Fibroblast of lung (primary cell): ENCODE data around the gene SLC12A9. TPM values are rescaled to one million over a fixed set of nuclear protein-coding genes. Genes with fewer than 3 reads are reported as not detected.

Experiments used
- DNase-seq, 2 donors: peaks; one replicate each; pipeline versions ENCODE4 v3.0.0 to v3.0.0-alpha.2; 2010; ENCODE audit warnings: low read depth in 2 of 2
- H2AFZ ChIP-seq: 2 replicates; pipeline ENCODE4 v1.5.1; 2012; ENCODE audit warnings: low read length, control low read depth, inconsistent platforms
- H3K27ac ChIP-seq: 2 replicates; pipeline ENCODE4 v1.5.1; 2011; ENCODE audit warnings: low read length, control low read depth; ENCODE audit not compliant: insufficient read depth
- H3K27me3 ChIP-seq: 2 replicates; pipeline ENCODE4 v1.5.1; 2011; ENCODE audit warnings: mild to moderate bottlenecking, low read length; ENCODE audit not compliant: control insufficient read depth, insufficient read depth
- H3K36me3 ChIP-seq: 2 replicates; pipeline ENCODE4 v1.5.1; 2011; ENCODE audit warnings: low read length; ENCODE audit not compliant: control insufficient read depth, insufficient read depth
- H3K4me1 ChIP-seq: 2 replicates; pipeline ENCODE4 v1.5.1; 2011; ENCODE audit warnings: low read length; ENCODE audit not compliant: control insufficient read depth, insufficient read depth; ENCODE audit errors: extremely low read depth
- H3K4me2 ChIP-seq: 2 replicates; pipeline ENCODE4 v1.5.1; 2011; ENCODE audit warnings: low read length, control low read depth; ENCODE audit not compliant: insufficient read depth; ENCODE audit errors: extremely low read depth
- H3K4me3 ChIP-seq, 4 experiments: fragments of 200-600 bp in 1 of 4; sonication (generic) in 1 of 4; replicated peaks in 1 of 4; 2 replicates each; pipeline ENCODE4 v1.5.1; 2011 to 2016; ENCODE audit warnings: low read length in 4 of 4, low read depth in 3 of 4, mild to moderate bottlenecking in 3 of 4, control low read depth in 2 of 4, inconsistent platforms in 1 of 4, mixed read lengths in 1 of 4; ENCODE audit not compliant: insufficient read depth in 1 of 4; ENCODE audit errors: control extremely low read depth in 1 of 4
- H3K79me2 ChIP-seq: 2 replicates; pipeline ENCODE4 v1.5.1; 2012; ENCODE audit warnings: mild to moderate bottlenecking, low read length, inconsistent platforms; ENCODE audit not compliant: control insufficient read depth, insufficient read depth
- H3K9ac ChIP-seq: 2 replicates; pipeline ENCODE4 v1.5.1; 2011; ENCODE audit warnings: mild to moderate bottlenecking, low read length, control low read depth; ENCODE audit not compliant: insufficient read depth
- H3K9me3 ChIP-seq: 2 replicates; pipeline ENCODE4 v1.5.1; 2012; ENCODE audit warnings: low read depth, low read length; ENCODE audit not compliant: control insufficient read depth, insufficient read depth
- H4K20me1 ChIP-seq: 2 replicates; pipeline ENCODE4 v1.5.1; 2011; ENCODE audit warnings: low read length; ENCODE audit not compliant: control insufficient read depth, insufficient read depth; ENCODE audit errors: extremely low read depth
- CTCF ChIP-seq, 2 donors: IDR thresholded peaks in 1 of 2; conservative IDR thresholded peaks in 1 of 2; 1 replicate in 1 of 2; 2 replicates in 1 of 2; pipeline ENCODE4 v1.5.1; 2011 to 2012; ENCODE audit warnings: low read length in 2 of 2, control low read depth in 1 of 2, inconsistent platforms in 1 of 2, low read depth in 1 of 2, mild to moderate bottlenecking in 1 of 2
- EZH2 ChIP-seq: IDR thresholded peaks from 2 replicates; pipeline ENCODE4 v1.5.1; 2012; ENCODE audit warnings: low read length, control low read depth, mild to moderate bottlenecking; ENCODE audit errors: missing control alignments
- polyA minus RNA-seq: library from RNA; depleted of rRNA, polyadenylated mRNA; stranded (reverse); fragments of >200 nt; gene quantifications from 2 replicates; pipeline ENCODE4 v1.2.3, GENCODE V29; 2011; ENCODE audit warnings: low replicate concordance
- polyA plus RNA-seq, 2 donors: library from polyadenylated mRNA; depleted of rRNA in 1 of 2; stranded (reverse) in 1 of 2; unstranded in 1 of 2; fragments of >200 nt; gene quantifications; 2 replicates each; pipeline ENCODE4 v1.2.1, GENCODE V29; 2011 to 2012; ENCODE audit warnings: missing spikeins in 1 of 2
- total RNA-seq: library from RNA; depleted of rRNA; stranded (reverse); fragments of >200 nt; gene quantifications from 2 replicates; pipeline ENCODE4 v1.2.1, GENCODE V29; 2014

SLC12A9 gene
- total RNA-seq (13.4 and 18.5 TPM in 2 replicates), polyA plus RNA-seq (6.6 and 7.1 TPM in 2 replicates), polyA minus RNA-seq (31.2 and 54.8 TPM in 2 replicates)
- polyA plus RNA-seq (2012): 13.4 and 19.0 TPM in 2 replicates

GRCh38 chr7:100852048-100852872 is at the start of gene SLC12A9:
Gene SLC12A9 (plus strand): TSS chr7:100852713. CDS start chr7:100854198, 1,485 bp downstream.
- TF ChIP-seq CTCF (conservative IDR thresholded peaks at IDR 0.05 in 1 of 2, IDR thresholded peaks at IDR 0.05 in 1 of 2; ENCODE audit: low read depth in 1 of 2, low read length in 2 of 2) (peak; percentile 83 to 91), EZH2 (no peak)
- Histone ChIP-seq H3K27ac (no peak within 1 kb of the TSS), H4K20me1 (no peaks in the 10 kb centered on the region)

GRCh38 chr7:100802951-100803350 is 49.6 kb upstream of the SLC12A9 start:
- Histone ChIP-seq H2AFZ (no peak overlapping the region), H3K27me3 (no peaks in the 10 kb centered on the region), H3K9ac (no peak overlapping the region), H3K9me3 (no peaks in the 10 kb centered on the region), H3K79me2 (no peaks in the 10 kb centered on the region), H4K20me1 (no peaks in the 10 kb centered on the region), H3K4me3 (peak overlapping the region in 1 of 4 experiments; percentile 3), H3K27ac (peak overlapping the region; percentile 57), H3K4me2 (peak overlapping the region; percentile 88), H3K36me3 (peaks cover 18% of the 10 kb centered on the region), H3K4me1 (peaks cover 20% of the 10 kb centered on the region)
- no peak for DNase-seq
- no peak for TF ChIP-seq CTCF (conservative IDR thresholded peaks at IDR 0.05 in 1 of 2, IDR thresholded peaks at IDR 0.05 in 1 of 2; ENCODE audit: low read depth in 1 of 2, low read length in 2 of 2)
- TF ChIP-seq EZH2: no peak

More at GRCh38 chr7:100852048-100852872, at the start of gene SLC12A9:
- Histone ChIP-seq H3K27me3 (no peaks in the 10 kb centered on the region), H3K4me3 (peak within 1 kb of the TSS; percentile 49 to 83 (median 54)), H3K4me1 (peaks cover 4% of the 10 kb centered on the region), H3K36me3 (peaks cover 5% of the 10 kb centered on the region), H3K4me2 (peak within 1 kb of the TSS; percentile 92), H3K9ac (peak within 1 kb of the TSS; percentile 46), H3K9me3 (no peaks in the 10 kb centered on the region), H2AFZ (peak within 1 kb of the TSS; percentile 78), H3K79me2 (peaks cover 2% of the 10 kb centered on the region)
- peak; percentile 86 to 88 for DNase-seq

GRCh38 chr7:100803398-100804161 is 48.9 kb upstream of the SLC12A9 start:
- no peaks in the 10 kb centered on the region for H3K9me3 ChIP-seq
- H2AFZ ChIP-seq: no peak overlapping the region
- peak overlapping the region in 1 of 4 experiments; percentile 7 for H3K4me3 ChIP-seq

More at GRCh38 chr7:100803398-100804161, 48.9 kb upstream of the SLC12A9 start:
- Histone ChIP-seq H3K27ac (peak overlapping the region; percentile 57), H3K36me3 (peaks cover 21% of the 10 kb centered on the region), H4K20me1 (no peaks in the 10 kb centered on the region), H3K79me2 (no peaks in the 10 kb centered on the region), H3K27me3 (no peaks in the 10 kb centered on the region), H3K4me2 (peak overlapping the region; percentile 88), H3K4me1 (peaks cover 20% of the 10 kb centered on the region), H3K9ac (peak overlapping the region; percentile 29)
- peak; percentile 85 to 92 for DNase-seq
- TF ChIP-seq CTCF (conservative IDR thresholded peaks at IDR 0.05 in 1 of 2, IDR thresholded peaks at IDR 0.05 in 1 of 2; ENCODE audit: low read depth in 1 of 2, low read length in 2 of 2) (no peak), EZH2 (no peak)
